ENCODE measurements around the gene NKAIN4.

Gene NKAIN4

GRCh38 chr20:63204362-63204761 lies 49.9 kb downstream of the NKAIN4 start:
- intact Hi-C loops (cut with DNase I; ENCODE audit: low total_unique reads), result no loop called here
- H3K4me3 ChIP-seq, result no peak overlapping the region
- TF ChIP-seq CTCF (IDR thresholded peaks at IDR 0.05), result no peak
- peaks cover 35 to 97% (median 69%) of the 10 kb centered on the region in 3 donors for H3K36me3 ChIP-seq
- H3K9me3 ChIP-seq, result no peaks in the 10 kb centered on the region
- no peaks in the 10 kb centered on the region for H3K27me3 ChIP-seq
- no peak for DNase-seq
- peaks cover 0 to 8% (median 0%) of the 10 kb centered on the region in 4 donors for H3K4me1 ChIP-seq
- no peak overlapping the region for H3K27ac ChIP-seq

GRCh38 chr20:63202811-63203526 lies 51.3 kb downstream of the NKAIN4 start:
- H3K36me3 ChIP-seq, result peaks cover 28 to 84% (median 58%) of the 10 kb centered on the region in 3 donors
- TF ChIP-seq CTCF (IDR thresholded peaks at IDR 0.05), result no peak

DNA sequence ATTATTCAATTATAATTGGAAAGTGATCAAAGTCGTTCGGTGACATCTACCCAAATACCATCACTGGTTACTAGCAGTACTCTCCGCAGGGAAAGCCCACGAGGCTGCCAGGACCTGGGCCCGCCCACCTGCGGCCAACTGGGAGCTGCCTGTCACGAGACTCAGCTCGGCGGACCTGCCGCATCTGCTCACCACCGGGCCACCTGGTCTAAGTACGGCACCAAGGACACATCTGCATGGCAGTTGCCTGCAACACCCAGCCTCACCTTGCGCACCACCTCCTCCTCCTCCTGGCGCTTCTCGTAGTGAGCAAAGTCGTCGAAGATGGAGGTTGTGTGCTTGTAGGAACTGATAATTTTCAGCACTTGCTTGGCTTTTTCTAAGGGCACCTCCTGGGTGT lies 52.2 kb downstream of the NKAIN4 start:
- intact Hi-C loops (cut with DNase I; ENCODE audit: low total_unique reads), result no loop called here
- no peak for DNase-seq
- H3K27ac ChIP-seq, result no peak overlapping the region
- no peak for TF ChIP-seq CTCF (IDR thresholded peaks at IDR 0.05)
- no peaks in the 10 kb centered on the region for H3K27me3 ChIP-seq
- H3K9me3 ChIP-seq, result no peaks in the 10 kb centered on the region
- no peak overlapping the region for H3K4me3 ChIP-seq
- peaks cover 0 to 9% (median 3%) of the 10 kb centered on the region in 4 donors for H3K4me1 ChIP-seq
- peaks cover 28 to 84% (median 60%) of the 10 kb centered on the region in 3 donors for H3K36me3 ChIP-seq

More at GRCh38 chr20:63202811-63203526, 51.3 kb downstream of the NKAIN4 start:
- no peak for DNase-seq
- Histone ChIP-seq H3K27me3 (no peaks in the 10 kb centered on the region), H3K4me3 (no peak overlapping the region), H3K4me1 (peaks cover 0 to 11% (median 4%) of the 10 kb centered on the region in 4 donors), H3K9me3 (no peaks in the 10 kb centered on the region), H3K27ac (no peak overlapping the region)
- intact Hi-C loops (cut with DNase I; ENCODE audit: low total_unique reads), result no loop called here

DNA sequence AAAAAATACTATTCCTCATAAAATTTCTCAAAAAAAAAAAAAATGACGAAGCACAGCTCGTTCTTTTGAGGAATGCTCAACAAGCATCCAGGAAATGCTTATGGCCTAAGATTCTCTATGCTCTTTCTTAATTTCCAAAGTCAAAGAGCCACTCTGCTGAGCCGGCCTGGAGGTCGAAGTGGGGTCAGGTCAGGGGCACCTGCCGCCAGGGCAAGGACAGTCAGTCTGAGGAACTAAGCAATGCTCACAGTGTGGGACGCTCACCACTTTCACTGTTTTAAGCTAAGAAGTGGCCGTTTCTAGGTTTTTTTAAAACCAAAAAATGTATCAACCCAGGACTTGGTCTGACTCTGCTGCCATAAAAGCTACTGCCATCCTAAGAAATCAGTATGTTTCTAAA lies 55.7 kb downstream of the NKAIN4 start:
- Histone ChIP-seq H3K27ac (no peak overlapping the region), H3K9me3 (no peaks in the 10 kb centered on the region), H3K4me1 (peaks cover 0 to 9% (median 2%) of the 10 kb centered on the region in 4 donors), H3K36me3 (peaks cover 20 to 76% (median 53%) of the 10 kb centered on the region in 3 donors), H3K27me3 (no peaks in the 10 kb centered on the region), H3K4me3 (no peak overlapping the region)
- intact Hi-C loops (cut with DNase I; ENCODE audit: low total_unique reads), result no loop called here
- DNase-seq, result no peak
- no peak for TF ChIP-seq CTCF (IDR thresholded peaks at IDR 0.05)

- H3K27me3 ChIP-seq, result no peaks in the 10 kb centered on the region
- intact Hi-C loops (cut with DNase I; ENCODE audit: low total_unique reads), result no loop called here
- H3K9me3 ChIP-seq, result no peaks in the 10 kb centered on the region
- H3K4me3 ChIP-seq, result no peak overlapping the region
- H3K36me3 ChIP-seq, result peaks cover 4 to 59% (median 37%) of the 10 kb centered on the region in 3 donors
- no peak overlapping the region for H3K27ac ChIP-seq
- peaks cover 0 to 9% (median 2%) of the 10 kb centered on the region in 4 donors for H3K4me1 ChIP-seq
- no peak for TF ChIP-seq CTCF (IDR thresholded peaks at IDR 0.05)
- DNase-seq, result no peak
Observed at GRCh38 chr20:63196768-63197470, 57.3 kb downstream of the NKAIN4 start.

All from tibial artery (tissue), 4 donors.